Left colon (tissue), 2 donors: ENCODE data around the gene SH3D21. TPM values are rescaled to one million over a fixed set of nuclear protein-coding genes. Genes with fewer than 3 reads are reported as not detected.

Experiments
- total RNA-seq, 2 donors: library from RNA; stranded (reverse); fragmentation: NEBNext Ultra II Directional; extraction: Animal tissue kit (Norgen Biotek cat#: 25700); gene quantifications; one replicate each; pipeline ENCODE4 v1.2.1, GENCODE V29; 2021
- donor health status: DM: no; HTN: no; CAD: no.
- donor health status: DM: yes; HTN: yes; CAD: no.

SH3D21 gene
- total RNA-seq, 2 donors from 2014 or later = 14.6 to 30.6 TPM

Other genes with a start within 250 kb of the SH3D21 start
- gene TEKT2, start 222.3 kb upstream of the SH3D21 start, total RNA-seq = not detected
- 10 to 100 TPM; 22.2 to 22.3 TPM for gene ADPRS, start 217.5 kb upstream of the SH3D21 start, total RNA-seq
- 1 to 10 TPM in 1 of 2 donors, under 1 TPM in 1; 0.55 to 1.8 TPM for gene COL8A2, start 181.1 kb upstream of the SH3D21 start, total RNA-seq
- gene TRAPPC3, start 156.9 kb upstream of the SH3D21 start, total RNA-seq = 10 to 100 TPM; 62.4 to 63.0 TPM
- 10 to 100 TPM; 38.3 to 62.5 TPM for gene MAP7D1, start 150.2 kb upstream of the SH3D21 start, total RNA-seq
- gene THRAP3, start 81.9 kb upstream of the SH3D21 start, total RNA-seq = 10 to 100 TPM; 78.7 to 79.7 TPM
- 1 to 10 TPM; 2.9 to 8.9 TPM for gene EVA1B, start 17.3 kb downstream of the SH3D21 start, total RNA-seq
- 10 to 100 TPM; 55.6 to 67.0 TPM for gene STK40, start 79.6 kb downstream of the SH3D21 start, total RNA-seq
- 10 to 100 TPM; 24.1 to 24.2 TPM for gene LSM10, start 91.5 kb downstream of the SH3D21 start, total RNA-seq
- 1 to 10 TPM; 2.7 to 3.1 TPM for gene OSCP1, start 144.1 kb downstream of the SH3D21 start, total RNA-seq
- gene MRPS15, start 158.0 kb downstream of the SH3D21 start, total RNA-seq = 10 to 100 TPM; 43.6 to 54.9 TPM
- 1 to 10 TPM; 2.5 to 2.9 TPM for gene CSF3R, start 176.5 kb downstream of the SH3D21 start, total RNA-seq